DOHH2 (cell line): ENCODE results near the gene LMBR1L.

Source experiments
- CTCF ChIP-seq: fragments of 200-600 bp; sonication (generic); IDR thresholded peaks from one replicate; pipeline ENCODE4 v1.5.1; 2014; ENCODE audit warnings: antibody characterized with exemption, mild to moderate bottlenecking, low read depth, low read length; ENCODE audit not compliant: poor library complexity, severe bottlenecking
- EZH2phosphoT487 ChIP-seq: fragments of 200-600 bp; sonication (generic); IDR thresholded peaks from 2 replicates; pipeline ENCODE4 v1.6.1; 2017; ENCODE audit warnings: borderline replicate concordance, mild to moderate bottlenecking, antibody characterized with exemption, low read length, moderate library complexity, mixed read lengths

- TF ChIP-seq CTCF (no peak), EZH2phosphoT487 (no peak)
Measured at GRCh38 chr12:49131894-49132461, 21.3 kb upstream of the LMBR1L start.
